NCI-H524 treated with DMSO at 0.1 percent for 48 hours (cell line): ENCODE data around the gene TXLNB.

ENCODE experiments used
- DNase-seq: peaks from one replicate; lab custom pipeline; 2025; lab: John Stamatoyannopoulos, UW

TXLNB gene

GRCh38 chr6:139291813-139292619 is at the start of gene TXLNB:
Gene TXLNB (minus strand): TSS chr6:139291998. CDS start chr6:139288899, 3,099 bp downstream.
- no peak for DNase-seq

- DNase-seq = no peak
Measured at GRCh38 chr6:139341060-139341459, 49.3 kb upstream of the TXLNB start.

- no peak for DNase-seq
Measured at GRCh38 chr6:139338795-139339194, 47.0 kb upstream of the TXLNB start.

- no peak for DNase-seq
Measured at GRCh38 chr6:139337830-139338229, 46.0 kb upstream of the TXLNB start.

- DNase-seq = no peak
Measured at GRCh38 chr6:139337001-139337400, 45.2 kb upstream of the TXLNB start.

- no peak for DNase-seq
Measured at GRCh38 chr6:139336488-139336887, 44.7 kb upstream of the TXLNB start.

- DNase-seq = no peak
Measured at GRCh38 chr6:139335447-139336210, 43.8 kb upstream of the TXLNB start.

GRCh38 chr6:139334806-139335446 is 43.1 kb upstream of the TXLNB start:
- DNase-seq = no peak

- DNase-seq = no peak
Measured at GRCh38 chr6:139330826-139331500, 39.2 kb upstream of the TXLNB start.

GRCh38 chr6:139330306-139330705 is 38.5 kb upstream of the TXLNB start:
- no peak for DNase-seq

GRCh38 chr6:139329224-139329623 is 37.4 kb upstream of the TXLNB start:
- no peak for DNase-seq

GRCh38 chr6:139327038-139327437 is 35.2 kb upstream of the TXLNB start:
- DNase-seq = no peak

- no peak for DNase-seq
Measured at GRCh38 chr6:139325686-139326085, 33.9 kb upstream of the TXLNB start.

- DNase-seq = no peak
Measured at GRCh38 chr6:139325125-139325524, 33.3 kb upstream of the TXLNB start.

GRCh38 chr6:139324301-139324555 is 32.4 kb upstream of the TXLNB start:
- no peak for DNase-seq

- DNase-seq = no peak
Measured at GRCh38 chr6:139323511-139324300, 31.9 kb upstream of the TXLNB start.

- DNase-seq = no peak
Measured at GRCh38 chr6:139320081-139320480, 28.3 kb upstream of the TXLNB start.

- no peak for DNase-seq
Measured at GRCh38 chr6:139316622-139317317, 25.0 kb upstream of the TXLNB start.

- DNase-seq = no peak
Measured at GRCh38 chr6:139313784-139314545, 22.2 kb upstream of the TXLNB start.

- DNase-seq = no peak
Measured at GRCh38 chr6:139313229-139313628, 21.4 kb upstream of the TXLNB start.
